Measurements from ENCODE around the gene MAN2A1. TPM values are rescaled to one million over a fixed set of nuclear protein-coding genes. Genes with fewer than 3 reads are reported as not detected.

The MAN2A1 gene
- polyA plus RNA-seq, 1 experiment, result 55.8 TPM

DNA sequence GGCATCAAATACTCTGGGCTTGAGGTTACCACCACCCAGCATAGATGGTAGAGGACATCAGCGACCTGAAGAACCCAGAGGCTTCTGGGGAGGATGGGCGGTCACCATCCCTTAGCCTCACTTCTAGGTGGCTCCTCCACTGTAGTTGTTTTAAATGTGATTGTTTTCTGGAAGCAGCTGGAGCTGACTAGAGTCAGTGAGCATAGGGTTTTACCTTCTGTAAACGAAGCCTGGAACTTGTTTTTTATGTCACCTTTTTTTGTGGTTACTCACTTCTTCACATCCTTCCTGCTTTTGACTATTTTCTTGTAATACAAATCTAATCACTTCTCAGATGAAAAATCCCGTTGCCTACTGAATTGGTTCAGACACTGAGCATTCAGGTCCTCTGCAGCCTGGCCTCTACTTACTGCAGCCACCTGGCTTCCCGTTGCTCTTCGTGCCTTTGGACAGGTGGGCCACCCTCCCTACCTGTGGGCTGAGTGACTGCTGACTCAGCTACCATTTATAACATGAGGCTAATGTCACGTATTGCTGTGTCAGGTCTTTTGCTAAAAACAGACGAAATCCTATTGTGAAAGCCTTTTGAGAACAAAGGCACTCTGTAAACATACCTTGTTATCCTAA lies 167.8 kb downstream of the MAN2A1 start:
- Histone ChIP-seq H3K4me3 (ENCODE audit: low read depth, low read length) (no peak overlapping the region), H3K9me3 (ENCODE audit: control insufficient read depth, insufficient read depth, low read length) (no peaks in the 10 kb centered on the region), H3K27ac (ENCODE audit: low read depth, low read length) (no peak overlapping the region), H3K27me3 (ENCODE audit: control insufficient read depth, insufficient read depth, low read length) (no peaks in the 10 kb centered on the region)
- POLR2A ChIA-PET, result no interaction called here
- CTCF ChIA-PET, result no interaction called here
- TF ChIP-seq, protein P1, sequence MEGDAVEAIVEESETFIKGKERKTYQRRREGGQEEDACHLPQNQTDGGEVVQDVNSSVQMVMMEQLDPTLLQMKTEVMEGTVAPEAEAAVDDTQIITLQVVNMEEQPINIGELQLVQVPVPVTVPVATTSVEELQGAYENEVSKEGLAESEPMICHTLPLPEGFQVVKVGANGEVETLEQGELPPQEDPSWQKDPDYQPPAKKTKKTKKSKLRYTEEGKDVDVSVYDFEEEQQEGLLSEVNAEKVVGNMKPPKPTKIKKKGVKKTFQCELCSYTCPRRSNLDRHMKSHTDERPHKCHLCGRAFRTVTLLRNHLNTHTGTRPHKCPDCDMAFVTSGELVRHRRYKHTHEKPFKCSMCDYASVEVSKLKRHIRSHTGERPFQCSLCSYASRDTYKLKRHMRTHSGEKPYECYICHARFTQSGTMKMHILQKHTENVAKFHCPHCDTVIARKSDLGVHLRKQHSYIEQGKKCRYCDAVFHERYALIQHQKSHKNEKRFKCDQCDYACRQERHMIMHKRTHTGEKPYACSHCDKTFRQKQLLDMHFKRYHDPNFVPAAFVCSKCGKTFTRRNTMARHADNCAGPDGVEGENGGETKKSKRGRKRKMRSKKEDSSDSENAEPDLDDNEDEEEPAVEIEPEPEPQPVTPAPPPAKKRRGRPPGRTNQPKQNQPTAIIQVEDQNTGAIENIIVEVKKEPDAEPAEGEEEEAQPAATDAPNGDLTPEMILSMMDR (IDR thresholded peaks at IDR 0.05; ENCODE audit: low read depth, low read length), result no peak
- DNase-seq (ENCODE audit: low read depth, low spot score), result no peak

- no peak for DNase-seq (ENCODE audit: low read depth, low spot score)
- CTCF ChIA-PET, result no interaction called here
- Histone ChIP-seq H3K4me3 (ENCODE audit: low read depth, low read length) (no peak overlapping the region), H3K9me3 (ENCODE audit: control insufficient read depth, insufficient read depth, low read length) (no peaks in the 10 kb centered on the region), H3K27ac (ENCODE audit: low read depth, low read length) (no peak overlapping the region), H3K27me3 (ENCODE audit: control insufficient read depth, insufficient read depth, low read length) (no peaks in the 10 kb centered on the region)
- POLR2A ChIA-PET, result no interaction called here
- TF ChIP-seq, protein P1 (IDR thresholded peaks at IDR 0.05; ENCODE audit: low read depth, low read length), result no peak
Measured at GRCh38 chr5:109859537-109859936, 169.8 kb downstream of the MAN2A1 start.

DNA sequence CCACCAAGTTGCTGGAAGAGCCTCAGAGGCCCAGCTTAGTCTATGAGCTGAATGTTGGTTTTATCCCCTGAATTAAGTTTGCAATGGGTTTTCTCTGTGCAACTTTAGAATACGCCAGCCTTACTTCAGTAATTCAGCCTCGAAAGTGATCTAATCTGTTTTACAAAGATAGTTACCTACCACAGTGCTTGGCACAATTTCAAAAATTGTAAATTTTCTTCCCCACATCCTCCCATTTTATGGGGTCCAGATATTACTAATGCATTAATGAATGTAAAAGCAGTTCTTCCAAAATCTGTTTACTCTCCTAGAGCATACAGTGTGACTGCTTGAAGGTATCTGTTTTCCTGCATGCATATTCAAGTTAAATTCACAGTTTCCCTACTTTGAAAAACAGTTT lies 172.6 kb downstream of the MAN2A1 start:
- ChIA-PET POLR2A (no interaction called here), CTCF (no interaction called here)
- Histone ChIP-seq H3K4me3 (ENCODE audit: low read depth, low read length) (no peak overlapping the region), H3K27me3 (ENCODE audit: control insufficient read depth, insufficient read depth, low read length) (no peaks in the 10 kb centered on the region), H3K9me3 (ENCODE audit: control insufficient read depth, insufficient read depth, low read length) (no peaks in the 10 kb centered on the region), H3K27ac (ENCODE audit: low read depth, low read length) (no peak overlapping the region)
- TF ChIP-seq, protein P1 (IDR thresholded peaks at IDR 0.05; ENCODE audit: low read depth, low read length), result no peak
- DNase-seq (ENCODE audit: low read depth, low spot score), result no peak

DNA sequence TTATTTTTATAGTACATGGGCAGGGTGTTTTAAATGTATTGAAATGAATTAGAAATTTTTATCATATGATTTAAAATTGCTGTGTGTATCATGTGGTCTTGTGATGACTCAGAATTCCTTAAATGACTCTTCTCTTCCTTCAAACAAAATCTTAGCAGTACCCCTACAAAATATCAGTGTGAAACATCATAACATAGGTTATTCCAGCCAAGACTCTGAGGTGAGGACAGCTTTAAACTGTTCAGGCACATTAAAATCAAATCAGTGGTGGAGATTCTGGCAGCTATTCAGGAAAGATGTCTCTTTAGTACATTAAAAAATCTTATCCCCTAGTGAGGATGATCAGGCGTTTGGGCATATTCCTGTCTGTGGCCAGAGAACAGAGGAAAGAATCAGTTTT lies 174.0 kb downstream of the MAN2A1 start:
- TF ChIP-seq, protein P1 (IDR thresholded peaks at IDR 0.05; ENCODE audit: low read depth, low read length), result no peak
- ChIA-PET CTCF (interaction anchor here (1.0 kb wide), 1 partner anchor 173 kb away, joined by 6 read pairs; no protein-coding TSS in a partner anchor), POLR2A (no interaction called here)
- Histone ChIP-seq H3K27ac (ENCODE audit: low read depth, low read length) (no peak overlapping the region), H3K27me3 (ENCODE audit: control insufficient read depth, insufficient read depth, low read length) (no peaks in the 10 kb centered on the region), H3K4me3 (ENCODE audit: low read depth, low read length) (no peak overlapping the region), H3K9me3 (ENCODE audit: control insufficient read depth, insufficient read depth, low read length) (no peaks in the 10 kb centered on the region)
- no peak for DNase-seq (ENCODE audit: low read depth, low spot score)

DNA sequence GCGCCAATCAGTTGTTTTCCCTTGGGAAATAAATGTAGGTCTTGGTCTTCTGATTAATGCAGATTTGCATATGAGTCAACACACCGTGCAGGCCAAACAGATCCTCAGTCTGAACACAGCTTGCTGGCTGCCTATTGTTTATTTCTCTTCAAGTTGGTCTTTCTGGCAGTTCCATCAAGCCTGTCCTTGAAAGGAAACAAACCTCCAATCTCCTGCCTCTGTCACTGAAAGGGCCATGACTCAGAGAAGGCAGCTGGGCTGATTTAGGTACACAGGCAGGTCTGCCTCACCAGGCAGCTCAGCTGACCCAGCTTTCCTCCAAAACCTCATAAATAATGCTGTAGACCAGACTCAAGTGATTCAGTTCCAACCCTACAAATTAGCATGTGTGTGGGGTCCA lies 175.9 kb downstream of the MAN2A1 start:
- H3K4me3 ChIP-seq (ENCODE audit: low read depth, low read length), result no peak overlapping the region
- DNase-seq (ENCODE audit: low read depth, low spot score), result peak; percentile 93
- TF ChIP-seq, protein P1 (IDR thresholded peaks at IDR 0.05; ENCODE audit: low read depth, low read length), result no peak
- H3K9me3 ChIP-seq (ENCODE audit: control insufficient read depth, insufficient read depth, low read length), result no peaks in the 10 kb centered on the region
- ChIA-PET POLR2A (interaction anchor here (0.6 to 0.8 kb wide), 3 partner anchors 122 to 176 kb away, joined by 3 to 4 read pairs (median 3); partner anchors contain the start of gene MAN2A1), CTCF (no interaction called here)
- peak overlapping the region; percentile 81 for H3K27ac ChIP-seq (ENCODE audit: low read depth, low read length)
- H3K27me3 ChIP-seq (ENCODE audit: control insufficient read depth, insufficient read depth, low read length), result no peaks in the 10 kb centered on the region

Measured in AG04450 (cell line).